Upper lobe of left lung (tissue), 6 donors: ENCODE results near the gene TPM2. TPM values are rescaled to one million over a fixed set of nuclear protein-coding genes. Genes with fewer than 3 reads are reported as not detected.
A peak's percentile ranks its signal among the peaks of the same experiment; 100 is the strongest.

ENCODE experiments used
- ATAC-seq, 2 donors: fragments of 200-7000 bp; cut with Tn5 transposase; one replicate each; pipeline ENCODE4 v1.9.1; 2022; ENCODE audit warnings: mild to moderate bottlenecking in 2 of 2, moderate library complexity in 2 of 2; ENCODE audit not compliant: low FRiP score in 2 of 2
- DNase-seq, 2 donors: peaks; one replicate each; pipeline ENCODE4 v3.0.0-alpha.2; 2019 to 2020
- H3K27ac ChIP-seq, 4 donors: fragments of 200-600 bp; sonication (generic); one replicate each; pipeline ENCODE4 v1.5.1; 2016 to 2019
- H3K27me3 ChIP-seq, 4 donors: fragments of 200-600 bp; sonication (generic); one replicate each; pipeline ENCODE4 v1.5.1; 2017 to 2019
- H3K36me3 ChIP-seq, 4 donors: fragments of 200-600 bp; sonication (generic); one replicate each; pipeline ENCODE4 v1.5.1; 2016 to 2019
- H3K4me1 ChIP-seq, 4 donors: fragments of 200-600 bp; sonication (generic); one replicate each; pipeline ENCODE4 v1.5.1; 2018 to 2019
- H3K4me3 ChIP-seq, 4 donors: fragments of 200-600 bp; sonication (generic); one replicate each; pipeline ENCODE4 v1.5.1; 2017 to 2019; ENCODE audit warnings: mild to moderate bottlenecking in 2 of 4, moderate library complexity in 1 of 4
- H3K9me3 ChIP-seq, 4 donors: fragments of 200-600 bp; sonication (generic); one replicate each; pipeline ENCODE4 v1.5.1; 2018 to 2019
- EP300 ChIP-seq, 4 donors: sonication (generic); formaldehyde crosslinking; IDR thresholded peaks; one replicate each; pipeline ENCODE4 v1.5.1; 2017; ENCODE audit warnings: antibody characterized with exemption in 4 of 4, control low read depth in 2 of 4
- POLR2A ChIP-seq, 4 donors: fragments of 450-650 bp; IDR thresholded peaks; one replicate each; pipeline ENCODE4 v1.5.1; 2016 to 2017; ENCODE audit warnings: antibody characterized with exemption in 4 of 4, mild to moderate bottlenecking in 2 of 4
- POLR2AphosphoS5 ChIP-seq, 2 donors: sonication (generic); formaldehyde crosslinking; IDR thresholded peaks; one replicate each; pipeline ENCODE4 v1.5.1; 2017; ENCODE audit warnings: antibody characterized with exemption in 2 of 2
- WGBS, 2 donors: methylation state at CpG; one replicate each; pipeline ENCODE4 v1.1.5; 2017 to 2018; 5-methylcytosine and 5-hydroxymethylcytosine counted together
- total RNA-seq, 6 donors: library from RNA; depleted of rRNA in 4 of 6; stranded (reverse); fragments of >200 nt in 4 of 6; gene quantifications; one replicate each; pipeline versions ENCODE4 v1.1.0 to v1.2.1, GENCODE V29; 2016 to 2021
- TF ChIP-seq, protein P1 (sequence below), 6 experiments: fragments of 450-650 bp in 4 of 6; fragments of 200-600 bp in 2 of 6; sonication (generic) in 2 of 6; IDR thresholded peaks; one replicate each; pipeline ENCODE4 v1.5.1; 2016 to 2019; ENCODE audit warnings: antibody characterized with exemption in 6 of 6
- donor health status: DM: no; HTN: no; CAD: no; lungs with moderate emphysema.
- donor health status: DM: no; HTN: yes; CAD: no; lungs with severe emphysema.

The TPM2 gene
- total RNA-seq, 6 donors from 2014 or later: 89.3 to 265 (median 214) TPM

DNA sequence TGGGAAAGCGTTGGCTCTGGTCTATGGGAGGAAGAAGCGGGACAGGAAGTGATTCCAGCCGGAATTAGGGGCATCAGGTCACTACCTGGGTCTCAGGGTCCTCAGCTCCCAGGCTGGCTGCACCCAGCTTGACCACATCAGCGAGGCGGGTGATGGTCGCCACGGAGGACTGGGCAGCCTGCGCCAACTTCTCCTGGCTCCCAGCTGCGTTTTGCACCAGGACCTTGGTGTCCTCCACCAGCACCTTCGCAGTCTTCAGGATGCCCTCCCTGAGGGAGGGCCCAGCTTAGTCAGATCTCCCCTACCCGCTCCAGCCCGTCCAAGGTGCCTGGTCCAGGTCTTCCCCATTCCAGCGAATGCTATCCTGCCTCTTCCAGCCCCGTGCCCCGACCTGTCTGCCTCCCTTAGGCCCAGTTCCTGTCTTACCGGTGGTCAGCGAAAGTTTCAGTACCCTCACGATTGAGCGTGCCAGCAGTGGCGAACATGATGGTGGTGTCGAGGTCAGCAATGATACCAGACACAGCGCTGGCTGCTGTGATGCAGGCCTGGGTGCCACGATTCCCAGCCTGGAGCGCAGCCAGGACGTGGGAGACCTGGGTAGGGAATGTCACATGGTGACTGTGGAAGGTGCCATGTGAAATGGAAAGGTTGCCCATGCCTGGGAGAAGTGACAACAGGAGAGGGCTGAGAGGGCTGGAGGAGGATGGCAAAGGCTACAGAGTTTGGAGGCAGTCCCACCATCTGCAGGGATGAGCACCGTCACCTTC lies 14.4 kb upstream of the TPM2 start:
- no peaks in the 10 kb centered on the region for H3K27me3 ChIP-seq
- H3K4me1 ChIP-seq: no peaks in the 10 kb centered on the region
- H3K27ac ChIP-seq: peak overlapping the region in 2 of 4 donors; percentile 14 to 20
- TF ChIP-seq, protein P1, sequence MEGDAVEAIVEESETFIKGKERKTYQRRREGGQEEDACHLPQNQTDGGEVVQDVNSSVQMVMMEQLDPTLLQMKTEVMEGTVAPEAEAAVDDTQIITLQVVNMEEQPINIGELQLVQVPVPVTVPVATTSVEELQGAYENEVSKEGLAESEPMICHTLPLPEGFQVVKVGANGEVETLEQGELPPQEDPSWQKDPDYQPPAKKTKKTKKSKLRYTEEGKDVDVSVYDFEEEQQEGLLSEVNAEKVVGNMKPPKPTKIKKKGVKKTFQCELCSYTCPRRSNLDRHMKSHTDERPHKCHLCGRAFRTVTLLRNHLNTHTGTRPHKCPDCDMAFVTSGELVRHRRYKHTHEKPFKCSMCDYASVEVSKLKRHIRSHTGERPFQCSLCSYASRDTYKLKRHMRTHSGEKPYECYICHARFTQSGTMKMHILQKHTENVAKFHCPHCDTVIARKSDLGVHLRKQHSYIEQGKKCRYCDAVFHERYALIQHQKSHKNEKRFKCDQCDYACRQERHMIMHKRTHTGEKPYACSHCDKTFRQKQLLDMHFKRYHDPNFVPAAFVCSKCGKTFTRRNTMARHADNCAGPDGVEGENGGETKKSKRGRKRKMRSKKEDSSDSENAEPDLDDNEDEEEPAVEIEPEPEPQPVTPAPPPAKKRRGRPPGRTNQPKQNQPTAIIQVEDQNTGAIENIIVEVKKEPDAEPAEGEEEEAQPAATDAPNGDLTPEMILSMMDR (IDR thresholded peaks at IDR 0.05): no peak
- TF ChIP-seq POLR2A (IDR thresholded peaks at IDR 0.05) (no peak), POLR2AphosphoS5 (IDR thresholded peaks at IDR 0.05) (no peak), EP300 (IDR thresholded peaks at IDR 0.05) (no peak)
- peak in 1 of 2 donors; percentile 48 for DNase-seq
- H3K9me3 ChIP-seq: no peaks in the 10 kb centered on the region
- peaks cover 88 to 100% (median 100%) of the 10 kb centered on the region in 4 donors for H3K36me3 ChIP-seq
- no peak overlapping the region for H3K4me3 ChIP-seq
- no peak for ATAC-seq
- WGBS, 2 donors: 94 to 96% methylated on average over 22 to 26 of the region's 26 CpGs

- DNase-seq: no peak
- TF ChIP-seq EP300 (IDR thresholded peaks at IDR 0.05) (no peak), POLR2A (IDR thresholded peaks at IDR 0.05) (no peak), POLR2AphosphoS5 (IDR thresholded peaks at IDR 0.05) (no peak)
- TF ChIP-seq, protein P1 (IDR thresholded peaks at IDR 0.05): no peak
- Histone ChIP-seq H3K27ac (no peak overlapping the region), H3K27me3 (no peaks in the 10 kb centered on the region), H3K36me3 (peaks cover 94 to 100% (median 100%) of the 10 kb centered on the region in 4 donors), H3K4me3 (no peak overlapping the region), H3K9me3 (no peaks in the 10 kb centered on the region), H3K4me1 (peaks cover under 1 to 2% (median 1%) of the 10 kb centered on the region in 4 donors)
- WGBS, 2 donors: 97% methylated on average over 6 to 7 of the region's 7 CpGs
- ATAC-seq: no peak
Measured at GRCh38 chr9:35702696-35703095, 13.0 kb upstream of the TPM2 start.

DNA sequence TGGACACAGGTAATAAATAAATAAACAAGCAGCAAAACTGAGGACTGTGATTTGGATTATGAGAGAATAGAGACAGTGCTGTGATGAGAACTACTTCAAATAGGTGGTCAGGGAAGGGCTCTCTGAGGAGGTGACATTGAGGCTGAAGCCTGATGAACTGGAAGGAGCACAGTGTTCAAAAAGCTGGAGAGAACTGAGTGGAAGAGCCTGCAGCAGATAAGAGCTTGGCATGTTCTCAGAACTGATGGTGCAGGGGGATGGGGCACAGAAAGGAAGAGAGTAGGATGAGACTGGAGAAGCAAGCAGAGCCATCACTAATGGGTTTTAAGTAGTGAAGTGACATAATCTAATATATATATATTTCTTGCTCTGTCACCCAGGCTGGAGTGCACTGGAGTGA lies 11.2 kb upstream of the TPM2 start:
- H3K27me3 ChIP-seq: no peaks in the 10 kb centered on the region
- no peaks in the 10 kb centered on the region for H3K9me3 ChIP-seq
- H3K36me3 ChIP-seq: peaks cover 81 to 100% (median 95%) of the 10 kb centered on the region in 4 donors
- DNase-seq: no peak
- H3K4me3 ChIP-seq: no peak overlapping the region
- TF ChIP-seq, protein P1 (IDR thresholded peaks at IDR 0.05): no peak
- no peak for TF ChIP-seq POLR2A (IDR thresholded peaks at IDR 0.05)
- TF ChIP-seq EP300 (IDR thresholded peaks at IDR 0.05): no peak
- no peak for TF ChIP-seq POLR2AphosphoS5 (IDR thresholded peaks at IDR 0.05)
- H3K4me1 ChIP-seq: peaks cover 8 to 20% (median 19%) of the 10 kb centered on the region in 4 donors
- H3K27ac ChIP-seq: no peak overlapping the region
- ATAC-seq: no peak

GRCh38 chr9:35700031-35700430 lies 10.3 kb upstream of the TPM2 start:
- TF ChIP-seq, protein P1 (IDR thresholded peaks at IDR 0.05): no peak
- no peak for TF ChIP-seq POLR2A (IDR thresholded peaks at IDR 0.05)
- TF ChIP-seq EP300 (IDR thresholded peaks at IDR 0.05): no peak
- TF ChIP-seq POLR2AphosphoS5 (IDR thresholded peaks at IDR 0.05): no peak
- Histone ChIP-seq H3K9me3 (no peaks in the 10 kb centered on the region), H3K36me3 (peaks cover 72 to 95% (median 89%) of the 10 kb centered on the region in 4 donors), H3K4me3 (no peak overlapping the region), H3K27me3 (no peaks in the 10 kb centered on the region), H3K4me1 (peaks cover 8 to 27% (median 20%) of the 10 kb centered on the region in 4 donors), H3K27ac (no peak overlapping the region)
- DNase-seq (no peak), ATAC-seq (no peak)
- WGBS, 2 donors: 87 to 90% methylated on average over 11 of the region's 11 CpGs
